ENCODE results near the gene HELZ. TPM values are rescaled to one million over a fixed set of nuclear protein-coding genes. Genes with fewer than 3 reads are reported as not detected.

HELZ gene
- polyA plus RNA-seq, 1 of the 3 experiments (the other 2 are of a cell fraction): 4.3 TPM

GRCh38 chr17:67139784-67140665 is 105.0 kb downstream of the HELZ start (continued):
- TF ChIP-seq, protein P1, sequence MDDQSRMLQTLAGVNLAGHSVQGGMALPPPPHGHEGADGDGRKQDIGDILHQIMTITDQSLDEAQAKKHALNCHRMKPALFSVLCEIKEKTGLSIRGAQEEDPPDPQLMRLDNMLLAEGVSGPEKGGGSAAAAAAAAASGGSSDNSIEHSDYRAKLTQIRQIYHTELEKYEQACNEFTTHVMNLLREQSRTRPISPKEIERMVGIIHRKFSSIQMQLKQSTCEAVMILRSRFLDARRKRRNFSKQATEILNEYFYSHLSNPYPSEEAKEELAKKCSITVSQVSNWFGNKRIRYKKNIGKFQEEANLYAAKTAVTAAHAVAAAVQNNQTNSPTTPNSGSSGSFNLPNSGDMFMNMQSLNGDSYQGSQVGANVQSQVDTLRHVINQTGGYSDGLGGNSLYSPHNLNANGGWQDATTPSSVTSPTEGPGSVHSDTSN (IDR thresholded peaks at IDR 0.05): peak; percentile 71
- TF ChIP-seq MAX (IDR thresholded peaks at IDR 0.05; ENCODE audit: low read depth) (0 out of 2 replicates have a peak, but pooled peaks have one; percentile 23), FOXJ3 (CRISPR knock-in tag; IDR thresholded peaks at IDR 0.05) (no peak), TEAD4 (IDR thresholded peaks at IDR 0.05; ENCODE audit: borderline replicate concordance, insufficient read depth) (no peak), POLR2AphosphoS5 (IDR thresholded peaks at IDR 0.05; ENCODE audit: low read depth, low read length) (no peak), MEF2A (IDR thresholded peaks at IDR 0.05; ENCODE audit: borderline replicate concordance, low read depth) (0 out of 2 replicates have a peak, but pooled peaks have one; percentile 11), ELF1 (IDR thresholded peaks at IDR 0.05) (0 out of 2 replicates have a peak, but pooled peaks have one; percentile 10), EP300 (IDR thresholded peaks at IDR 0.05; ENCODE audit: borderline replicate concordance in 1 of 2, low read depth in 1 of 2, low read length in 1 of 2) (peak in 1 of 2 experiments; percentile 48; a peak in 1 of 4 replicates), GABPA (IDR thresholded peaks at IDR 0.05; ENCODE audit: low read depth) (no peak)
- TF ChIP-seq, protein P2, sequence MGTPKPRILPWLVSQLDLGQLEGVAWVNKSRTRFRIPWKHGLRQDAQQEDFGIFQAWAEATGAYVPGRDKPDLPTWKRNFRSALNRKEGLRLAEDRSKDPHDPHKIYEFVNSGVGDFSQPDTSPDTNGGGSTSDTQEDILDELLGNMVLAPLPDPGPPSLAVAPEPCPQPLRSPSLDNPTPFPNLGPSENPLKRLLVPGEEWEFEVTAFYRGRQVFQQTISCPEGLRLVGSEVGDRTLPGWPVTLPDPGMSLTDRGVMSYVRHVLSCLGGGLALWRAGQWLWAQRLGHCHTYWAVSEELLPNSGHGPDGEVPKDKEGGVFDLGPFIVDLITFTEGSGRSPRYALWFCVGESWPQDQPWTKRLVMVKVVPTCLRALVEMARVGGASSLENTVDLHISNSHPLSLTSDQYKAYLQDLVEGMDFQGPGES (IDR thresholded peaks at IDR 0.05; ENCODE audit: low read depth, low read length): no peak

GRCh38 chr17:67139289-67139688 is 105.7 kb downstream of the HELZ start:
- Histone ChIP-seq H3K9me3 (no peaks in the 10 kb centered on the region), H3F3A (replicated peaks; ENCODE audit: insufficient read depth) (peaks cover 4% of the 10 kb centered on the region), H3K4me1 (ENCODE audit: control insufficient read depth in 1 of 2, insufficient read depth in 2 of 2, low read depth in 1 of 2, low read length in 1 of 2) (peaks cover 8 to 11% of the 10 kb centered on the region in 2 experiments; a peak in 3 of 4 replicates), H4K20me1 (ENCODE audit: insufficient read depth) (no peaks in the 10 kb centered on the region), H3K9me2 (no peaks in the 10 kb centered on the region), H3K4me3 (ENCODE audit: low read depth in 2 of 2, low read length in 1 of 2) (no peak overlapping the region), H2AFZ (ENCODE audit: low read depth) (no peak overlapping the region), H3K4me2 (no peak overlapping the region), H3K27ac (ENCODE audit: low read depth in 2 of 2, low read length in 1 of 2) (peak overlapping the region in 1 of 2 experiments; percentile 47; a peak in 1 of 4 replicates), H3K9ac (no peak overlapping the region), H3K27me3 (ENCODE audit: insufficient read depth) (no peaks in the 10 kb centered on the region), H3K36me3 (replicated peaks in 1 of 2; ENCODE audit: control insufficient read depth in 1 of 2, insufficient read depth in 2 of 2, low read length in 1 of 2) (peaks cover 53 to 54% of the 10 kb centered on the region in 2 experiments), H3K79me2 (ENCODE audit: insufficient read depth) (no peaks in the 10 kb centered on the region)
- TF ChIP-seq USF1 (IDR thresholded peaks at IDR 0.05; ENCODE audit: borderline replicate concordance, low read depth): no peak
- no peak for TF ChIP-seq EP300 (IDR thresholded peaks at IDR 0.05; ENCODE audit: borderline replicate concordance in 1 of 2, low read depth in 1 of 2, low read length in 1 of 2)
- no peak for TF ChIP-seq ELF1 (IDR thresholded peaks at IDR 0.05)
- TF ChIP-seq FOSL2 (IDR thresholded peaks at IDR 0.05; ENCODE audit: borderline replicate concordance, low read depth): peak; percentile 16; the same call in 1 of the 2 replicates
- TF ChIP-seq JUND (IDR thresholded peaks at IDR 0.05): 0 out of 2 replicates have a peak, but pooled peaks have one; percentile 38
- TF ChIP-seq GATA2 (CRISPR knock-in tag; IDR thresholded peaks at IDR 0.05): no peak
- no peak for TF ChIP-seq RFX5 (IDR thresholded peaks at IDR 0.05; ENCODE audit: low read length)
- TF ChIP-seq TCF12 (IDR thresholded peaks at IDR 0.05): peak; percentile 75
- TF ChIP-seq TEAD4 (IDR thresholded peaks at IDR 0.05; ENCODE audit: borderline replicate concordance, insufficient read depth): no peak
- TF ChIP-seq NFIC (IDR thresholded peaks at IDR 0.05; ENCODE audit: borderline replicate concordance): no peak
- TF ChIP-seq, protein P1 (IDR thresholded peaks at IDR 0.05): peak; percentile 57
- ChIA-PET POLR2A (no interaction called here), CTCF (interaction anchor here (0.9 to 2.0 kb wide), 8 partner anchors 8 to 295 kb away, joined by 3 to 15 read pairs (median 4); no protein-coding TSS in a partner anchor)
- no peak for DNase-seq
- WGBS (ENCODE audit: low lambda C conversion rate): 96% methylated on average over 1 of the region's 1 CpG
